ENCODE measurements around the gene UBXN1. TPM values are rescaled to one million over a fixed set of nuclear protein-coding genes. Genes with fewer than 3 reads are reported as not detected.

Gene UBXN1
- total and polyA plus RNA-seq, 2 experiments from 2014 or later: 73.0 to 73.2 TPM

DNA sequence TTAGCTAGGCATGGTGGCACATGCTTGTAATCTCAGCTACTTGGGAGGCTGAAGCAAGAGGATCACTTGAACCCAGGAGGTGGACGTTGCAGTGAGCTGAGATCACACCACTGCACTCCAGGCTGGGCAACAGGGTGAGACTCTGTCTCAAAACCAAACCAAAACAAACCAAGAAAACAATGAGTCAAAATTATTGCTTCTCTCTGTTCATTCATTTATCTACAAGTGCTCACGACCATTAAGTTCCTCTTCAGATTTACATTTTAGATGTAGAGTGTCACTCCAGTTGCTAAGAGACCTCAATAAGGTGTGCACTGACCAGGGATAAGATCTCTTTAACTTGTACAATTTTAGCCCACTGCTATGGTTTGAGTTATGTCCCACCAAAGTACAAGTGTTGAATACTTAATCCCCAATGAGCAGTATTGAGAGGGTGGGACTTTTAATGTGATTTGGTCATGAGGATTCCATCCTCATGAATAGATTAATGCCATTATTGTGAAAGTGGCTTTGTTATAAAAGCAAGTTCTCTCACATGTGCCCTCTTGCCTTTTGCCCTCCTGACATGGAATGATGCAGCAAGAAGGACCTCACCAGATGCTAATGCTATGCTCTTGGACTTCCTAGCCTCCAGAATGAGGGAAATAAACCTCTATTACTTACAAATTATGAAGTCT is 40.6 kb upstream of the UBXN1 start:
- no peak for TF ChIP-seq EZH2phosphoT487 (IDR thresholded peaks at IDR 0.05; ENCODE audit: low read depth, severe bottlenecking, unreplicated experiment)
- TF ChIP-seq, protein P1, sequence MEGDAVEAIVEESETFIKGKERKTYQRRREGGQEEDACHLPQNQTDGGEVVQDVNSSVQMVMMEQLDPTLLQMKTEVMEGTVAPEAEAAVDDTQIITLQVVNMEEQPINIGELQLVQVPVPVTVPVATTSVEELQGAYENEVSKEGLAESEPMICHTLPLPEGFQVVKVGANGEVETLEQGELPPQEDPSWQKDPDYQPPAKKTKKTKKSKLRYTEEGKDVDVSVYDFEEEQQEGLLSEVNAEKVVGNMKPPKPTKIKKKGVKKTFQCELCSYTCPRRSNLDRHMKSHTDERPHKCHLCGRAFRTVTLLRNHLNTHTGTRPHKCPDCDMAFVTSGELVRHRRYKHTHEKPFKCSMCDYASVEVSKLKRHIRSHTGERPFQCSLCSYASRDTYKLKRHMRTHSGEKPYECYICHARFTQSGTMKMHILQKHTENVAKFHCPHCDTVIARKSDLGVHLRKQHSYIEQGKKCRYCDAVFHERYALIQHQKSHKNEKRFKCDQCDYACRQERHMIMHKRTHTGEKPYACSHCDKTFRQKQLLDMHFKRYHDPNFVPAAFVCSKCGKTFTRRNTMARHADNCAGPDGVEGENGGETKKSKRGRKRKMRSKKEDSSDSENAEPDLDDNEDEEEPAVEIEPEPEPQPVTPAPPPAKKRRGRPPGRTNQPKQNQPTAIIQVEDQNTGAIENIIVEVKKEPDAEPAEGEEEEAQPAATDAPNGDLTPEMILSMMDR (IDR thresholded peaks at IDR 0.05; ENCODE audit: poor library complexity): no peak
- TF ChIP-seq EZH2 (IDR thresholded peaks at IDR 0.05; ENCODE audit: borderline replicate concordance): no peak
- Histone ChIP-seq H3K9me3 (ENCODE audit: low read depth) (no peaks in the 10 kb centered on the region), H3K27me3 (no peaks in the 10 kb centered on the region), H3K4me1 (ENCODE audit: insufficient read depth) (peaks cover 12% of the 10 kb centered on the region), H3K4me3 (no peak overlapping the region), H4K20me1 (ENCODE audit: insufficient read depth, poor library complexity, severe bottlenecking) (peaks cover 26% of the 10 kb centered on the region), H3K79me2 (peaks cover 90% of the 10 kb centered on the region), H2AFZ (no peak overlapping the region), H3K36me3 (replicated peaks; ENCODE audit: insufficient read depth, low read depth) (peaks cover 12% of the 10 kb centered on the region), H3K9me2 (replicated peaks; ENCODE audit: insufficient read depth) (no peaks in the 10 kb centered on the region), H3K27ac (no peak overlapping the region), H3K4me2 (no peak overlapping the region)
- no peak for DNase-seq (ENCODE audit: low spot score)
- 96% methylated on average over 2 of the region's 2 CpGs for WGBS (ENCODE audit: low lambda C conversion rate, missing lambda C conversion rate)

DNA sequence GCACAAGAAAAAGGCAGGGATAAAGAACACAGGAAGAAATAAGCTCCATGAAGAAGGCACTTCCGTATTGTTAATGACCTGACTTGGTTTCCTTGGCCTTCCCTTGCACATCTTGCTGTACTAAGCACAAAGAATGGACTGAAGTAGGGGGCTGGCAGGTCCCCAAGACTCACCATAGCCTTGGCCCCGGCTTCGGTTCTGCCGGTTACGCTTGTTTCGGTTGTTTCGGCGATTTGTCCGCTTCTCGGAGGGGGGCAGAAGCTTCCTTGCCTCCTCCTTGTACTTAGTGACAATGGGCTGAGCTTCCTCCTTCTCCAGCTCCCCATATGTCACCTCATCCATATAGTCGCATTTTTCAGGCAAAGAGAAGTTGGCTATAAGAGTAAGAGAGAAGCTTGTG is 37.9 kb upstream of the UBXN1 start:
- Histone ChIP-seq H3K27ac (no peak overlapping the region), H3K4me3 (no peak overlapping the region), H3K79me2 (peaks cover 64% of the 10 kb centered on the region), H3K36me3 (replicated peaks; ENCODE audit: insufficient read depth, low read depth) (peaks cover 5% of the 10 kb centered on the region), H2AFZ (no peak overlapping the region), H4K20me1 (ENCODE audit: insufficient read depth, poor library complexity, severe bottlenecking) (peaks cover 4% of the 10 kb centered on the region), H3K4me1 (ENCODE audit: insufficient read depth) (peaks cover 22% of the 10 kb centered on the region), H3K27me3 (no peaks in the 10 kb centered on the region), H3K9me3 (ENCODE audit: low read depth) (no peaks in the 10 kb centered on the region), H3K9me2 (replicated peaks; ENCODE audit: insufficient read depth) (no peaks in the 10 kb centered on the region), H3K4me2 (no peak overlapping the region)
- WGBS (ENCODE audit: low lambda C conversion rate, missing lambda C conversion rate): 98% methylated on average over 11 of the region's 11 CpGs
- TF ChIP-seq, protein P1 (IDR thresholded peaks at IDR 0.05; ENCODE audit: poor library complexity): no peak
- TF ChIP-seq EZH2phosphoT487 (IDR thresholded peaks at IDR 0.05; ENCODE audit: low read depth, severe bottlenecking, unreplicated experiment): no peak
- no peak for DNase-seq (ENCODE audit: low spot score)

DNA sequence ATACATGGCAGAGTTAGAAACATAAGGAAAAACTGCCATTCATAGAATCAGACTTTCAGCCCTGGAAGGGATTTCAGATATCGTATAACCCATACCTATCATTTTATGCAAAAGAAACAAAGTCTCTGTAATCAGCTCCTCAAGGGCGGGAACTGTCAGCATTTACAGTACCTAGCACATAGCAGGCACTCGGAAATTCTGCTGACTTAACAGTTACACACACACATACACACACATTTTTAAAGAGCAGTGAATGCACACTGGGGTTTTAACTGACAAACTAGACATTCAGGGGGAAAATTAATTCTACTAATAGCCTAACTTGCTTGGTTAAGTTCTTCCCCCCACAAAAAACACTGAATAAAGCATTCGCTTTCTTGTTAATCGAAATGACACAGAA is 37.3 kb upstream of the UBXN1 start:
- no peak overlapping the region for H3K4me3 ChIP-seq
- H3K4me1 ChIP-seq (ENCODE audit: insufficient read depth): peaks cover 22% of the 10 kb centered on the region
- H3K36me3 ChIP-seq (replicated peaks; ENCODE audit: insufficient read depth, low read depth): no peaks in the 10 kb centered on the region
- DNase-seq (ENCODE audit: low spot score): no peak
- H3K27me3 ChIP-seq: no peaks in the 10 kb centered on the region
- peaks cover 4% of the 10 kb centered on the region for H4K20me1 ChIP-seq (ENCODE audit: insufficient read depth, poor library complexity, severe bottlenecking)
- peaks cover 58% of the 10 kb centered on the region for H3K79me2 ChIP-seq
- no peak overlapping the region for H3K4me2 ChIP-seq
- 92% methylated on average over 5 of the region's 5 CpGs for WGBS (ENCODE audit: low lambda C conversion rate, missing lambda C conversion rate)
- no peaks in the 10 kb centered on the region for H3K9me2 ChIP-seq (replicated peaks; ENCODE audit: insufficient read depth)
- TF ChIP-seq, protein P1 (IDR thresholded peaks at IDR 0.05; ENCODE audit: poor library complexity): no peak
- TF ChIP-seq EZH2phosphoT487 (IDR thresholded peaks at IDR 0.05; ENCODE audit: low read depth, severe bottlenecking, unreplicated experiment) (no peak), EZH2 (IDR thresholded peaks at IDR 0.05; ENCODE audit: borderline replicate concordance) (no peak)
- no peak overlapping the region for H2AFZ ChIP-seq
- no peak overlapping the region for H3K27ac ChIP-seq
- no peaks in the 10 kb centered on the region for H3K9me3 ChIP-seq (ENCODE audit: low read depth)
